Measurements from ENCODE around the gene TRIM24. TPM values are rescaled to one million over a fixed set of nuclear protein-coding genes. Genes with fewer than 3 reads are reported as not detected.

The TRIM24 gene
- total and polyA plus RNA-seq, 10 of the 15 experiments (the other 5 are each of a cell fraction or from before 2014, with no cell fraction given): 4.6 to 23.5 (median 13.6) TPM

DNA sequence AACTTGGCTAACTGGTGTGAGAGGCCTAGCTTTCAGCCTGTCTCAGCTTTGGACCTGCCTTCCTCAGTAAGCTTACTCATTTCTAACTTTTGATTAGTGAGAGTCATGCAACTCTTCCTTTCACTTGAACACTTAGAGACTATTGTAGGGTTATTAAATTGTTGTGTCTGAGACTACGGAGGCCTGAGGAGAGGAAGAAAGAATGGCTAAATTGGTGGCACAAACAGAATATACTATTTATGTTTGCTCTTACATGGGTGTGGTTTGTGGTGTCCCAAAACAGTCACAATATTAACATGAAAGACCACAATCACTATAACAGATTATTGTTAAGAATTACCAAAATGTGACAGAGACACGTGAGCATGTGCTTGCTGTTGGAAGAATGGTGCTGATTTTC, 82.1 kb downstream of the TRIM24 start (continued):
- TF ChIP-seq ESRRA (IDR thresholded peaks at IDR 0.05; ENCODE audit: low read length) (no peak), ETV6 (conservative IDR thresholded peaks at IDR 0.05 in 1 of 2, IDR thresholded peaks at IDR 0.05 in 1 of 2; ENCODE audit: borderline replicate concordance in 1 of 2, low read depth in 1 of 2) (peak in 1 of 2 experiments; percentile 77; a peak in 2 of 4 replicates), GABPA (IDR thresholded peaks at IDR 0.05; ENCODE audit: low read depth) (no peak), GATAD2B (conservative IDR thresholded peaks at IDR 0.05; ENCODE audit: low read depth) (no peak), FOS (IDR thresholded peaks at IDR 0.05; ENCODE audit: borderline replicate concordance, extremely low read depth, insufficient read length) (no peak), SUZ12 (IDR thresholded peaks at IDR 0.05; ENCODE audit: unreplicated experiment) (no peak), ZNF217 (IDR thresholded peaks at IDR 0.05) (peak; percentile 43; the same call in 1 of the 2 replicates), ZNF24 (IDR thresholded peaks at IDR 0.05) (no peak), RAD51 (IDR thresholded peaks at IDR 0.05) (peak; percentile 74), POU2F2 (IDR thresholded peaks at IDR 0.05; ENCODE audit: borderline replicate concordance, low read depth, low read length) (no peak), SREBF2 (IDR thresholded peaks at IDR 0.05; ENCODE audit: low read length) (no peak), TCF3 (IDR thresholded peaks at IDR 0.05; ENCODE audit: borderline replicate concordance, insufficient read depth, low read depth, low read length) (no peak), HDGF (IDR thresholded peaks at IDR 0.05) (no peak), KAT2A (conservative IDR thresholded peaks at IDR 0.05; ENCODE audit: control insufficient read depth, low read depth, low read length) (no peak), NFIC (IDR thresholded peaks at IDR 0.05; ENCODE audit: low read depth, low read length) (peak; percentile 80), LARP7 (IDR thresholded peaks at IDR 0.05) (no peak), WRNIP1 (IDR thresholded peaks at IDR 0.05; ENCODE audit: borderline replicate concordance, low read depth, low read length) (no peak), CEBPB (IDR thresholded peaks at IDR 0.05; ENCODE audit: borderline replicate concordance in 1 of 2, low read depth in 2 of 2, low read length in 2 of 2) (peak in 1 of 2 experiments; percentile 76; a peak in 1 of 4 replicates), BHLHE40 (IDR thresholded peaks at IDR 0.05; ENCODE audit: borderline replicate concordance in 1 of 2, low read depth in 2 of 2, low read length in 1 of 2) (peak; percentile 97), TCF7 (IDR thresholded peaks at IDR 0.05; ENCODE audit: borderline replicate concordance) (no peak), SRF (IDR thresholded peaks at IDR 0.05; ENCODE audit: low read depth in 2 of 2, low read length in 2 of 2) (no peak), ZNF384 (IDR thresholded peaks at IDR 0.05; ENCODE audit: borderline replicate concordance, low read depth, low read length) (no peak), YBX1 (IDR thresholded peaks at IDR 0.05) (no peak), PAX5 (IDR thresholded peaks at IDR 0.05; ENCODE audit: borderline replicate concordance, low read depth, low read length) (no peak), KDM1A (IDR thresholded peaks at IDR 0.05; ENCODE audit: borderline replicate concordance) (no peak)
- TF ChIP-seq, protein P1, sequence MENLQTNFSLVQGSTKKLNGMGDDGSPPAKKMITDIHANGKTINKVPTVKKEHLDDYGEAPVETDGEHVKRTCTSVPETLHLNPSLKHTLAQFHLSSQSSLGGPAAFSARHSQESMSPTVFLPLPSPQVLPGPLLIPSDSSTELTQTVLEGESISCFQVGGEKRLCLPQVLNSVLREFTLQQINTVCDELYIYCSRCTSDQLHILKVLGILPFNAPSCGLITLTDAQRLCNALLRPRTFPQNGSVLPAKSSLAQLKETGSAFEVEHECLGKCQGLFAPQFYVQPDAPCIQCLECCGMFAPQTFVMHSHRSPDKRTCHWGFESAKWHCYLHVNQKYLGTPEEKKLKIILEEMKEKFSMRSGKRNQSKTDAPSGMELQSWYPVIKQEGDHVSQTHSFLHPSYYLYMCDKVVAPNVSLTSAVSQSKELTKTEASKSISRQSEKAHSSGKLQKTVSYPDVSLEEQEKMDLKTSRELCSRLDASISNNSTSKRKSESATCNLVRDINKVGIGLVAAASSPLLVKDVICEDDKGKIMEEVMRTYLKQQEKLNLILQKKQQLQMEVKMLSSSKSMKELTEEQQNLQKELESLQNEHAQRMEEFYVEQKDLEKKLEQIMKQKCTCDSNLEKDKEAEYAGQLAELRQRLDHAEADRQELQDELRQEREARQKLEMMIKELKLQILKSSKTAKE (IDR thresholded peaks at IDR 0.05; ENCODE audit: low read depth, poor library complexity, severe bottlenecking): peak; percentile 96
- TF ChIP-seq, protein P2, sequence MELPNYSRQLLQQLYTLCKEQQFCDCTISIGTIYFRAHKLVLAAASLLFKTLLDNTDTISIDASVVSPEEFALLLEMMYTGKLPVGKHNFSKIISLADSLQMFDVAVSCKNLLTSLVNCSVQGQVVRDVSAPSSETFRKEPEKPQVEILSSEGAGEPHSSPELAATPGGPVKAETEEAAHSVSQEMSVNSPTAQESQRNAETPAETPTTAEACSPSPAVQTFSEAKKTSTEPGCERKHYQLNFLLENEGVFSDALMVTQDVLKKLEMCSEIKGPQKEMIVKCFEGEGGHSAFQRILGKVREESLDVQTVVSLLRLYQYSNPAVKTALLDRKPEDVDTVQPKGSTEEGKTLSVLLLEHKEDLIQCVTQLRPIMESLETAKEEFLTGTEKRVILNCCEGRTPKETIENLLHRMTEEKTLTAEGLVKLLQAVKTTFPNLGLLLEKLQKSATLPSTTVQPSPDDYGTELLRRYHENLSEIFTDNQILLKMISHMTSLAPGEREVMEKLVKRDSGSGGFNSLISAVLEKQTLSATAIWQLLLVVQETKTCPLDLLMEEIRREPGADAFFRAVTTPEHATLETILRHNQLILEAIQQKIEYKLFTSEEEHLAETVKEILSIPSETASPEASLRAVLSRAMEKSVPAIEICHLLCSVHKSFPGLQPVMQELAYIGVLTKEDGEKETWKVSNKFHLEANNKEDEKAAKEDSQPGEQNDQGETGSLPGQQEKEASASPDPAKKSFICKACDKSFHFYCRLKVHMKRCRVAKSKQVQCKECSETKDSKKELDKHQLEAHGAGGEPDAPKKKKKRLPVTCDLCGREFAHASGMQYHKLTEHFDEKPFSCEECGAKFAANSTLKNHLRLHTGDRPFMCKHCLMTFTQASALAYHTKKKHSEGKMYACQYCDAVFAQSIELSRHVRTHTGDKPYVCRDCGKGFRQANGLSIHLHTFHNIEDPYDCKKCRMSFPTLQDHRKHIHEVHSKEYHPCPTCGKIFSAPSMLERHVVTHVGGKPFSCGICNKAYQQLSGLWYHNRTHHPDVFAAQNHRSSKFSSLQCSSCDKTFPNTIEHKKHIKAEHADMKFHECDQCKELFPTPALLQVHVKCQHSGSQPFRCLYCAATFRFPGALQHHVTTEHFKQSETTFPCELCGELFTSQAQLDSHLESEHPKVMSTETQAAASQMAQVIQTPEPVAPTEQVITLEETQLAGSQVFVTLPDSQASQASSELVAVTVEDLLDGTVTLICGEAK (IDR thresholded peaks at IDR 0.05; ENCODE audit: borderline replicate concordance): no peak

Data from GM12878 (cell line).